Smooth muscle cell (in vitro differentiated cells): Measurements from ENCODE around the gene BOK. TPM values are rescaled to one million over a fixed set of nuclear protein-coding genes. Genes with fewer than 3 reads are reported as not detected.
"Not testable (repeated sequence)": the region's sequence is repeated elsewhere in the genome, so short reads cannot be mapped to it uniquely, and the experiment has no call there.

Experiments used
- DNase-seq: peaks from one replicate; lab custom pipeline; 2025; ENCODE audit not compliant: unreplicated experiment; lab: John Stamatoyannopoulos, UW
- H2AFZ ChIP-seq: fragments of 200-600 bp; sonication (generic); 2 replicates; pipeline ENCODE4 v1.6.0; 2016; ENCODE audit warnings: antibody characterized with exemption, low read depth, mild to moderate bottlenecking
- H3F3A ChIP-seq: fragments of 200-600 bp; sonication (generic); 2 replicates; pipeline ENCODE4 v1.6.0; 2017; ENCODE audit warnings: antibody characterized with exemption, low read depth
- H3K27ac ChIP-seq: fragments of 200-600 bp; sonication (generic); 2 replicates; pipeline ENCODE4 v1.5.1; 2016; ENCODE audit warnings: low read depth, mild to moderate bottlenecking
- H3K27me3 ChIP-seq: fragments of 200-600 bp; sonication (generic); 2 replicates; pipeline ENCODE4 v1.6.1; 2016; ENCODE audit warnings: low read depth, mild to moderate bottlenecking
- H3K36me3 ChIP-seq: fragments of 200-600 bp; sonication (generic); 2 replicates; pipeline ENCODE4 v1.5.1; 2016; ENCODE audit warnings: low read depth
- H3K4me1 ChIP-seq: fragments of 200-600 bp; sonication (generic); 2 replicates; pipeline ENCODE4 v1.5.1; 2016; ENCODE audit warnings: low read depth
- H3K4me2 ChIP-seq: fragments of 200-600 bp; sonication (generic); 2 replicates; pipeline ENCODE4 v1.6.0; 2016; ENCODE audit warnings: mild to moderate bottlenecking
- H3K4me3 ChIP-seq: fragments of 200-600 bp; sonication (generic); 2 replicates; pipeline ENCODE4 v1.5.1; 2016; ENCODE audit warnings: mild to moderate bottlenecking
- H3K79me2 ChIP-seq: fragments of 200-600 bp; sonication (generic); 2 replicates; pipeline ENCODE4 v1.6.0; 2016; ENCODE audit warnings: low read depth, mild to moderate bottlenecking
- H3K9ac ChIP-seq: fragments of 200-600 bp; sonication (generic); 2 replicates; pipeline ENCODE4 v1.6.0; 2016; ENCODE audit warnings: low read depth
- H3K9me3 ChIP-seq: fragments of 200-600 bp; sonication (generic); replicated peaks from 2 replicates; pipeline ENCODE4 v1.5.1; 2016; ENCODE audit warnings: low read depth
- H4K20me1 ChIP-seq: fragments of 200-600 bp; sonication (generic); 2 replicates; pipeline ENCODE4 v1.6.0; 2016; ENCODE audit warnings: low read depth
- CTCF ChIP-seq: fragments of 200-600 bp; sonication (generic); IDR thresholded peaks from 2 replicates; pipeline ENCODE4 v1.5.1; 2017; ENCODE audit warnings: borderline replicate concordance, mild to moderate bottlenecking, antibody characterized with exemption; ENCODE audit not compliant: insufficient read depth, poor library complexity, severe bottlenecking
- WGBS: methylation state at CpG from one replicate; pipeline ENCODE4 v1.1.7; 2016; ENCODE audit warnings: low lambda C conversion rate; 5-methylcytosine and 5-hydroxymethylcytosine counted together
- polyA plus RNA-seq: library from polyadenylated mRNA; unstranded; fragments of >200 nt; fragmentation: Nextera tagmentation; extraction: Ambion mirVana; gene quantifications from 2 replicates; pipeline ENCODE4 v1.2.1, GENCODE V29; 2016
- total RNA-seq: library from RNA; depleted of rRNA; stranded (reverse); fragments of >200 nt; gene quantifications from 2 replicates; pipeline ENCODE4 v1.2.3, GENCODE V29; 2014

BOK gene
- total and polyA plus RNA-seq, 2 experiments from 2014 or later: 34.9 to 40.8 TPM

- no peaks in the 10 kb centered on the region for H3K4me1 ChIP-seq
- no peaks in the 10 kb centered on the region for H3K27me3 ChIP-seq
- no peaks in the 10 kb centered on the region for H3K79me2 ChIP-seq
- TF ChIP-seq CTCF: no peak
- H3K36me3 ChIP-seq: no peaks in the 10 kb centered on the region
- H4K20me1 ChIP-seq: no peaks in the 10 kb centered on the region
- no peak overlapping the region for H3K9ac ChIP-seq
- H3K4me3 ChIP-seq: no peak overlapping the region
- H3K27ac ChIP-seq: no peak overlapping the region
- no peaks in the 10 kb centered on the region for H3F3A ChIP-seq
- no peak for DNase-seq
- no peaks in the 10 kb centered on the region for H3K9me3 ChIP-seq
- H2AFZ ChIP-seq: no peak overlapping the region
- no peak overlapping the region for H3K4me2 ChIP-seq
- 83% methylated on average over 11 of the region's 11 CpGs for WGBS
Observed at GRCh38 chr2:241519669-241520068, 38.9 kb upstream of the BOK start.

DNA sequence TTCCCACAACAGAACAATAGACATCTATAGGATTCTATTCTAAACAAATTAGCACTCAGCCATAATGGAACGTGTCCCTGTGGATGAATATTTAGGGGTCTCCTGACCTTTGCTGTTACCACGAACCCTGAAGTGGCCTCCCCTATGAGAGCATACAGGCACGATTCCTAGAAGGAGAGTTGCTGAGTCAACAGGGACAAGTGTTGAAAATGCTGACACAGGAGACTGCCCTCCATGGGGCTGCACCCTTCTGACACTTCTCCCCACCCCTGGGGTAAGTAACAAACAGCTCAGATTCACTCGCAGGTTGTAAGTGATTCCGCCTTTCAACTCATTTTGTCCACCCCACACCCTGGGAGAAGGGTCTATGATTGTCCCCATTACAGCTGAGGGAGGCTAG is 36.1 kb upstream of the BOK start:
- no peak for TF ChIP-seq CTCF
- no peak overlapping the region for H2AFZ ChIP-seq
- no peaks in the 10 kb centered on the region for H4K20me1 ChIP-seq
- WGBS: 83% methylated on average over 5 of the region's 5 CpGs
- H3K79me2 ChIP-seq: no peaks in the 10 kb centered on the region
- no peak overlapping the region for H3K4me3 ChIP-seq
- no peaks in the 10 kb centered on the region for H3F3A ChIP-seq
- no peaks in the 10 kb centered on the region for H3K36me3 ChIP-seq
- no peaks in the 10 kb centered on the region for H3K9me3 ChIP-seq
- no peak for DNase-seq
- H3K4me1 ChIP-seq: no peaks in the 10 kb centered on the region
- H3K27me3 ChIP-seq: no peaks in the 10 kb centered on the region
- H3K9ac ChIP-seq: no peak overlapping the region
- H3K27ac ChIP-seq: no peak overlapping the region
- no peak overlapping the region for H3K4me2 ChIP-seq

- not testable (repeated sequence) for H2AFZ ChIP-seq
- 88% methylated on average over 31 of the region's 31 CpGs for WGBS
Observed at GRCh38 chr2:241525818-241526780, 32.4 kb upstream of the BOK start.

DNA sequence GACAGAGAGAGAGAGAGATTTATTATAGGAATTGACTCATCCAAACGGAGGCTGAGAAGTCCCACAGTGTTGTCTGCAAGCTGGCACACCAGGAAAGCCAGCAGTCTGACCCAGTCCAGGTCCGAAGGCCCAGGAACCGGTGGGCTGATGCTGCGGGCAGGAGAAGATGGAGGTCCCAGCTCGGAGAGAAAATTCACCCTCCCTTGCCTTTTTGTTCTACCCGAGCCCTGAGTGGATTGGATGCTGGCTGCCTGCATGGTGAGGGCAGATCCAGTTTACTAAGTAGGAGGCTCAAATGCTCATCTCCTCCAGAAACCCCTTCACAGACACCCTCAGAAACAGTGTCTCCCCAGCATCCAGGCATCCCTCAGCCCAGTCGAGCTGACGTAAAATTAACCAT is 28.0 kb upstream of the BOK start:
- Histone ChIP-seq H3K9ac (no peak overlapping the region), H3K27me3 (peaks cover 3% of the 10 kb centered on the region), H3K36me3 (no peaks in the 10 kb centered on the region), H3K4me3 (no peak overlapping the region), H3F3A (no peaks in the 10 kb centered on the region), H3K4me2 (no peak overlapping the region), H4K20me1 (no peaks in the 10 kb centered on the region), H3K27ac (no peak overlapping the region), H3K9me3 (no peaks in the 10 kb centered on the region), H3K4me1 (no peaks in the 10 kb centered on the region), H3K79me2 (no peaks in the 10 kb centered on the region), H2AFZ (no peak overlapping the region)
- no peak for TF ChIP-seq CTCF
- DNase-seq: no peak
- WGBS: 88% methylated on average over 8 of the region's 8 CpGs

More at GRCh38 chr2:241525818-241526780, 32.4 kb upstream of the BOK start:
- DNase-seq, H4K20me1 ChIP-seq, H3K9me3 ChIP-seq, H3K4me1 ChIP-seq, H3K79me2 ChIP-seq, H3K4me2 ChIP-seq, H3K4me3 ChIP-seq, H3K9ac ChIP-seq, H3K36me3 ChIP-seq, H3K27ac ChIP-seq, H3K27me3 ChIP-seq, H3F3A ChIP-seq: not testable (repeated sequence)
